LNCaP clone FGC (cell line): Measurements from ENCODE around the gene SPTBN2.

ENCODE experiments used
- DNase-seq: peaks from one replicate; pipeline ENCODE4 v3.0.0-alpha.2; 2011; ENCODE audit warnings: low read depth
- H3K4me3 ChIP-seq: 2 replicates; pipeline ENCODE4 v1.5.1; 2011; ENCODE audit warnings: mild to moderate bottlenecking, low read depth, low read length, control low read depth
- CTCF ChIP-seq: IDR thresholded peaks from 2 replicates; pipeline ENCODE4 v1.5.1; 2012; ENCODE audit warnings: mild to moderate bottlenecking; ENCODE audit not compliant: control insufficient read depth, insufficient read depth; ENCODE audit errors: extremely low read depth

Gene SPTBN2

DNA sequence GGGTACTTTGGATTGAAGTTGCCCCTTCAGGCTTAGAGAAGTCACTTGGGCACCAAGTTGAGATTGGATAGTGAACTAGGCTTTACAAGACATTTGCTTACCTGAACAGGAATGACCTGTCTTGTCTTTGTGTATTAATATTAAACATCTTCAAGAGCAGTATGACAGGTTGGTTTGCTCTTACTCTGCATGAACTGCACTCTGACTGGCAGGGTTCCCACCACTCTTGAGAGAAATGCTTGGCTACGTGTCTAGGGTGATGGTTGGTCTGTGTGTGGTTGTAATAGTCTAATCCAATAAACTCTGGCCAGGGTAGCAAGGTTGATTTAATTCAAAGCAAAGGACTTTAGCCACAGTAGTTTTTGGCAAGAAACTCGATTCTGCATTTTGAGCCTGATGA, 20.1 kb upstream of the SPTBN2 start:
- no peak for TF ChIP-seq CTCF
- DNase-seq: peak; percentile 100
- peak overlapping the region; percentile 27; the same call in 1 of the 2 replicates for H3K4me3 ChIP-seq

GRCh38 chr11:66747480-66747879, 18.5 kb upstream of the SPTBN2 start:
- TF ChIP-seq CTCF: no peak
- no peak overlapping the region for H3K4me3 ChIP-seq
- DNase-seq: no peak

DNA sequence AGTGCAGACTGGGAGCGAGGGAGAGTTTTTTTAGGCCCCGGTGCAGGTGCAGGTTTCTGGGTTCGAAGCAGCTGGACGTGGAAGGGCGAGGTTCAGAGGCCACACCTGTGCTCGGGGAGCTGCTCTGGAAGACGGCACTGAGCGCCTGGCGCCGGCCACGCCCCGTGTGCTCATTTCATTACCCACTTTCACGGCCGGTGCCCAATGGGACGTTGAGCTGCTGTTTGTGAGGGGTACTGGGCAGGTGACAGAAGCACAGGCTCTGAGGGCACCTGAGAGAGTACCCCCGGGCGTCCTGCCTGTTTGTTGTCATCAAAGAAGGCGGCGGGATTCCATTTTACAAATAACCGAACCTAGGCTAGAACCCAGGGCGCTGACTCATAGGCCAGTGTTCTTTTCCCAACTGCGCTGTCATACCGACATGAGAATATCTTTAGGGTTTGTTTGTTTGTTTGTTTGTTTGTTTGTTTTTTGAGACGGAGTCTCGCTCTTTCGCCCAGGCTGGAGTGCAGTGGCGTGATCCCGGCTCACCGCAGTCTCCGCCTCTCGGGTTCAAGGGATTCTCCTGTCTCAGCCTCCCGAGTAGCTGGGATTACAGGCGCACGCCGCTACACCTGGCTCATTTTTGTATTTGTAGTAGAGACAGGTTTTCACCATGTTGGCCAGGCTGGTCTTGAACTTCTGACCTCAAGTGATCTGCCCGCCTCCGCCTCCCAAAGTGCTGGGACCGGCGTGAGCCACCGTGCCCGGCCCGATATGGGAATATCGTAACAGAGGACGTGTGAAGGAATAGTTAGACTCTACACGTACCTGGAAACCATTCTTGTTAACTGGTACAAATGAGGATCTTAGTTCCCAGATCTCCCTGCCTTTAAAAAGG, 16.6 kb upstream of the SPTBN2 start:
- H3K4me3 ChIP-seq: peak overlapping the region; percentile 76
- no peak for TF ChIP-seq CTCF
- DNase-seq: no peak

GRCh38 chr11:66744485-66745355, 15.7 kb upstream of the SPTBN2 start:
- peak; percentile 75 for DNase-seq
- 0 out of 2 replicates have a peak, but pooled peaks have one; percentile 7 for TF ChIP-seq CTCF
- H3K4me3 ChIP-seq: peak overlapping the region; percentile 76

GRCh38 chr11:66743271-66743968, 14.4 kb upstream of the SPTBN2 start:
- H3K4me3 ChIP-seq: peak overlapping the region; percentile 69
- DNase-seq: peak; percentile 87
- TF ChIP-seq CTCF: no peak

DNA sequence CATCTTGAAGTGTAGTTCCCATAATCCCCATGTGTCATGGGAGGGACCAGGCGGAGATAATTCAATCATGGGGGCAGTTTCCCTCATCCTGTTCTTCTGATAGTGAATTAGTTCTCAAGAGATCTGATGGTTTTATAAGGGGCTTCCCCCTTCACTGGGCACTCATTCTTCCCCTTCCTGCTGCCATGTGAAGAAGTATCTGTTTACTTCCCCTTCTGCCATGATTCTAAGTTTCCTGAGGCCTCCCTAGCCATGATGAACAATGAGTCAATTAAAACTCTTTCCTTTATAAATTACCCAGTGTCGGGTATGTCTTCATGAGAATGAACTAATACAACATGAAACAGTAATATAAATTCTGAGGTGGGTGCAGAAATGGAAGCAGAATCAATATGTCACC, 12.1 kb upstream of the SPTBN2 start:
- TF ChIP-seq CTCF: no peak
- DNase-seq: no peak
- no peak overlapping the region for H3K4me3 ChIP-seq
